H1 (cell line): ENCODE data around the gene LMNA. TPM values are rescaled to one million over a fixed set of nuclear protein-coding genes. Genes with fewer than 3 reads are reported as not detected.

Experiments
- CTCF ChIA-PET: fragments of 300-600 bp; sonication (Branson Sonifier 250); formaldehyde crosslinking; loops from one replicate; lab custom pipeline; 2021; ENCODE audit not compliant: partially characterized antibody; lab: Charles Lee
- POLR2A ChIA-PET: fragments of 300-600 bp; sonication (Branson Sonifier 250); formaldehyde crosslinking; loops from one replicate; lab custom pipeline; 2021; ENCODE audit warnings: inconsistent platforms; ENCODE audit not compliant: partially characterized antibody; lab: Charles Lee
- DNase-seq, 2 experiments: peaks; one replicate each; pipeline versions ENCODE4 v3.0.0 to v3.0.0-alpha.2; 2010 to 2022; ENCODE audit warnings: low spot score in 2 of 2, low read depth in 1 of 2, mixed read lengths in 1 of 2
- FAIRE-seq: peaks from 2 replicates; lab custom pipeline; 2011; peaks lifted over from hg19 to GRCh38; lab: Jason Lieb, UNC
- H2AFZ ChIP-seq: 2 replicates; pipeline ENCODE4 v1.8.1; 2012; ENCODE audit warnings: low read length, inconsistent platforms
- H2AK5ac ChIP-seq: 2 replicates; pipeline ENCODE4 v1.6.1; 2013; ENCODE audit warnings: low read depth, low read length
- H2BK120ac ChIP-seq: replicated peaks from 2 replicates; pipeline ENCODE3; 2013; ENCODE audit warnings: low read depth, low read length, inconsistent platforms
- H2BK12ac ChIP-seq: 2 replicates; pipeline ENCODE4 v1.6.1; 2013; ENCODE audit warnings: low read depth, low read length
- H2BK15ac ChIP-seq: 2 replicates; pipeline ENCODE4 v1.6.1; 2013; ENCODE audit warnings: low read length
- H2BK20ac ChIP-seq: 2 replicates; pipeline ENCODE4 v1.6.1; 2013; ENCODE audit warnings: low read length
- H2BK5ac ChIP-seq: 2 replicates; pipeline ENCODE4 v1.6.1; 2013; ENCODE audit warnings: low read depth, low read length
- H3K14ac ChIP-seq: 2 replicates; pipeline ENCODE4 v1.6.1; 2013; ENCODE audit warnings: inconsistent platforms; ENCODE audit not compliant: insufficient read length
- H3K18ac ChIP-seq: 2 replicates; pipeline ENCODE4 v1.6.1; 2013; ENCODE audit warnings: low read length; ENCODE audit errors: extremely low read depth
- H3K23ac ChIP-seq: 2 replicates; pipeline ENCODE4 v1.6.1; 2013; ENCODE audit warnings: inconsistent platforms; ENCODE audit not compliant: insufficient read length
- H3K23me2 ChIP-seq: 2 replicates; pipeline ENCODE4 v1.6.1; 2013; ENCODE audit warnings: low read depth, low read length
- H3K27ac ChIP-seq: 2 replicates; pipeline ENCODE4 v1.6.1; 2011; ENCODE audit warnings: low read depth, low read length, inconsistent platforms
- H3K27me3 ChIP-seq, 4 experiments: replicated peaks in 1 of 4; 1 replicate in 1 of 4; 2 replicates in 3 of 4; pipeline versions ENCODE4 v1.6.1 to v1.8.1; 2011 to 2013; ENCODE audit warnings: low read length in 3 of 4, mild to moderate bottlenecking in 3 of 4, inconsistent platforms in 2 of 4, mixed read lengths in 2 of 4, moderate library complexity in 1 of 4; ENCODE audit not compliant: control insufficient read depth in 3 of 4, insufficient read depth in 3 of 4; ENCODE audit errors: extremely low read depth in 1 of 4
- H3K36me3 ChIP-seq, 4 experiments: 2 replicates each; pipeline versions ENCODE4 v1.6.1 to v1.8.1; 2011 to 2013; ENCODE audit warnings: mild to moderate bottlenecking in 4 of 4, low read length in 3 of 4, moderate library complexity in 2 of 4, control low read depth in 1 of 4, inconsistent platforms in 1 of 4; ENCODE audit not compliant: insufficient read depth in 4 of 4, control insufficient read depth in 2 of 4
- H3K4ac ChIP-seq: replicated peaks from 2 replicates; pipeline ENCODE3; 2013; ENCODE audit warnings: low read length, low read depth, mixed read lengths, inconsistent platforms; ENCODE audit not compliant: insufficient read length
- H3K4me1 ChIP-seq, 4 experiments: replicated peaks in 1 of 4; 1 replicate in 1 of 4; 2 replicates in 3 of 4; pipeline versions ENCODE4 v1.6.1 to v1.8.1; 2011 to 2013; ENCODE audit warnings: low read length in 3 of 4, inconsistent platforms in 2 of 4, mixed read lengths in 1 of 4; ENCODE audit not compliant: insufficient read depth in 4 of 4, control insufficient read depth in 3 of 4
- H3K4me2 ChIP-seq, 2 experiments: 2 replicates each; pipeline versions ENCODE4 v1.6.1 to v1.8.1; 2011 to 2013; ENCODE audit warnings: low read depth in 2 of 2, low read length in 2 of 2, control low read depth in 1 of 2, inconsistent platforms in 1 of 2, mild to moderate bottlenecking in 1 of 2; ENCODE audit not compliant: insufficient read depth in 1 of 2
- H3K4me3 ChIP-seq, 4 experiments: fragments of 200-600, 300-600 bp in 1 of 4; sonication (generic), shearing (Covaris generic), sonication (Bioruptor Twin) in 1 of 4; 2 replicates each; pipeline versions ENCODE4 v1.5.1 to v1.8.1; 2011 to 2016; ENCODE audit warnings: low read length in 4 of 4, low read depth in 3 of 4, control low read depth in 2 of 4, inconsistent platforms in 2 of 4, mild to moderate bottlenecking in 2 of 4, mixed read lengths in 1 of 4, moderate library complexity in 1 of 4; ENCODE audit not compliant: insufficient read depth in 2 of 4; ENCODE audit errors: extremely low read depth in 1 of 4
- H3K56ac ChIP-seq: replicated peaks from 2 replicates; pipeline ENCODE3; 2013; ENCODE audit warnings: low read depth, mild to moderate bottlenecking, mixed read lengths, low read length, inconsistent platforms; ENCODE audit not compliant: insufficient read length
- H3K79me1 ChIP-seq: 2 replicates; pipeline ENCODE4 v1.6.1; 2013; ENCODE audit warnings: low read depth, low read length, control low read depth
- H3K79me2 ChIP-seq, 2 experiments: 2 replicates each; pipeline versions ENCODE4 v1.6.1 to v1.8.1; 2012 to 2013; ENCODE audit warnings: low read length in 2 of 2, mild to moderate bottlenecking in 2 of 2, inconsistent platforms in 1 of 2; ENCODE audit not compliant: insufficient read depth in 2 of 2, control insufficient read depth in 1 of 2
- H3K9ac ChIP-seq, 4 experiments: replicated peaks in 1 of 4; 1 replicate in 1 of 4; 2 replicates in 3 of 4; pipeline versions ENCODE4 v1.6.1 to v1.8.1; 2011 to 2013; ENCODE audit warnings: low read depth in 3 of 4, low read length in 3 of 4, control low read depth in 2 of 4, mild to moderate bottlenecking in 2 of 4, moderate library complexity in 2 of 4, inconsistent platforms in 1 of 4; ENCODE audit errors: extremely low read depth in 1 of 4
- H3K9me3 ChIP-seq, 2 experiments: 2 replicates each; pipeline versions ENCODE4 v1.6.1 to v1.8.1; 2012 to 2013; ENCODE audit warnings: mild to moderate bottlenecking in 2 of 2, moderate library complexity in 2 of 2, control low read depth in 1 of 2, inconsistent platforms in 1 of 2, low read depth in 1 of 2, low read length in 1 of 2, mixed read lengths in 1 of 2; ENCODE audit not compliant: insufficient read depth in 2 of 2
- H4K20me1 ChIP-seq, 2 experiments: replicated peaks in 1 of 2; 2 replicates each; pipeline versions ENCODE3 to v1.8.1; 2011 to 2013; ENCODE audit warnings: inconsistent platforms in 2 of 2, low read length in 2 of 2, mild to moderate bottlenecking in 1 of 2; ENCODE audit not compliant: insufficient read depth in 2 of 2, control insufficient read depth in 1 of 2
- H4K5ac ChIP-seq: 2 replicates; pipeline ENCODE4 v1.6.1; 2013; ENCODE audit warnings: low read length, low read depth, mixed read lengths, inconsistent platforms; ENCODE audit not compliant: insufficient read length
- H4K8ac ChIP-seq: 2 replicates; pipeline ENCODE4 v1.8.0; 2013; ENCODE audit warnings: mild to moderate bottlenecking, moderate library complexity, low read length, inconsistent platforms; ENCODE audit not compliant: insufficient read depth; ENCODE audit errors: extremely low read depth
- H4K91ac ChIP-seq: replicated peaks from 2 replicates; pipeline ENCODE3; 2013; ENCODE audit warnings: low read length, mixed read lengths, inconsistent platforms; ENCODE audit not compliant: insufficient read length
- ATF3 ChIP-seq: IDR thresholded peaks from 2 replicates; pipeline ENCODE4 v1.6.1; 2011; ENCODE audit warnings: low read depth, mild to moderate bottlenecking, low read length; ENCODE audit not compliant: insufficient read depth
- MAX ChIP-seq: IDR thresholded peaks from 2 replicates; pipeline ENCODE4 v1.6.1; 2012; ENCODE audit warnings: inconsistent platforms
- RBBP5 ChIP-seq: IDR thresholded peaks from 2 replicates; pipeline ENCODE4 v1.7.1; 2012; ENCODE audit warnings: low read depth, mild to moderate bottlenecking, inconsistent platforms, low read length, moderate library complexity, borderline replicate concordance
- SIX5 ChIP-seq: IDR thresholded peaks from 2 replicates; pipeline ENCODE4 v1.6.1; 2011; ENCODE audit warnings: mild to moderate bottlenecking, low read depth, low read length
- TAF1 ChIP-seq: IDR thresholded peaks from 2 replicates; pipeline ENCODE4 v1.6.1; 2011; ENCODE audit warnings: mild to moderate bottlenecking, low read depth, low read length
- USF2 ChIP-seq: IDR thresholded peaks from 2 replicates; pipeline ENCODE4 v1.6.1; 2011; ENCODE audit warnings: low read length, improper control_type of control experiment
- WGBS, 2 experiments: shearing (Covaris generic) in 1 of 2; methylation state at CpG; one replicate each; pipeline versions ENCODE4 v1.1.6 to v1.1.7; 2013 to 2015; ENCODE audit warnings: low lambda C conversion rate in 2 of 2, mixed read lengths in 2 of 2, inconsistent platforms in 1 of 2, low coverage in 1 of 2, missing lambda C conversion rate in 1 of 2; ENCODE audit not compliant: insufficient replicate concordance in 2 of 2, insufficient coverage in 1 of 2, insufficient read length in 1 of 2; ENCODE audit errors: extremely low coverage in 1 of 2, missing lambda C conversion rate in 1 of 2; 5-methylcytosine and 5-hydroxymethylcytosine counted together
- polyA plus RNA-seq, 7 experiments: library from polyadenylated mRNA; depleted of rRNA in 3 of 7; stranded (reverse) in 5 of 7; unstranded in 2 of 7; fragments of >200 nt in 5 of 7; fragments of 200-250 nt in 2 of 7; gene quantifications; 1 replicate in 5 of 7; 2 replicates in 1 of 7; 4 replicates in 1 of 7; pipeline versions ENCODE4 v1.2.1 to v1.2.3, GENCODE V29; 2011 to 2013; ENCODE audit warnings: missing spikeins in 2 of 7, mixed read lengths in 2 of 7
- total RNA-seq: library from RNA; stranded (reverse); fragmentation: NEBNext Ultra II Directional; extraction: Animal tissue kit (Norgen Biotek cat#: 25700); gene quantifications from 2 replicates; pipeline ENCODE4 v1.2.1, GENCODE V29; 2021

Gene LMNA
- total and polyA plus RNA-seq, 2 of the 8 experiments (the other 6 are each of a cell fraction or from before 2014, with no cell fraction given), result 25.8 to 46.8 TPM

GRCh38 chr1:156112276-156113137 is 2.0 kb upstream of the LMNA start:
- Histone ChIP-seq H3K27ac (no peak overlapping the region), H3K79me2 (no peaks in the 10 kb centered on the region; a peak in 1 of 4 replicates), H3K18ac (no peak overlapping the region), H3K4ac (no peak overlapping the region), H4K5ac (no peak overlapping the region), H2BK120ac (no peak overlapping the region), H3K4me2 (no peak overlapping the region; a peak in 1 of 4 replicates), H4K91ac (no peak overlapping the region), H4K8ac (no peak overlapping the region), H3K4me1 (peaks cover 3 to 16% (median 12%) of the 10 kb centered on the region in 4 experiments)
- no peak for DNase-seq
- POLR2A ChIA-PET, result interaction anchor here (0.6 to 28.0 kb wide), 7 partner anchors 8 to 81 kb away, joined by 3 to 763 read pairs (median 3); partner anchors contain the start of genes MEX3A, SEMA4A and SLC25A44
- TF ChIP-seq RBBP5, result no peak
- no peak for TF ChIP-seq SIX5
- no peak for TF ChIP-seq TAF1
- no peak for TF ChIP-seq USF2
- TF ChIP-seq ATF3, result no peak
- TF ChIP-seq MAX, result no peak
- TF ChIP-seq, all 59 proteins: peak for 0
- Histone ChIP-seq H4K20me1 (peaks cover 7 to 8% of the 10 kb centered on the region in 2 experiments), H2BK15ac (peak overlapping the region; percentile 53; the same call in 1 of the 2 replicates), H2BK12ac (peak overlapping the region; percentile 60; the same call in 1 of the 2 replicates), H3K14ac (no peak overlapping the region), H3K27me3 (peaks cover 0 to 2% (median 0%) of the 10 kb centered on the region in 4 experiments; a peak in 1 of 7 replicates), H2BK5ac (no peak overlapping the region), H2AFZ (no peak overlapping the region), H3K56ac (no peak overlapping the region), H3K23me2 (peaks cover 13% of the 10 kb centered on the region), H3K9ac (no peak overlapping the region), H3K4me3 (no peak overlapping the region), H3K9me3 (no peaks in the 10 kb centered on the region), H3K23ac (no peak overlapping the region), H3K79me1 (no peaks in the 10 kb centered on the region), H3K36me3 (no peaks in the 10 kb centered on the region), H2AK5ac (peak overlapping the region; percentile 40; the same call in 1 of the 2 replicates), H2BK20ac (no peak overlapping the region)
- FAIRE-seq, result no peak
- CTCF ChIA-PET, result interaction anchor here (1.0 to 42.4 kb wide), 6 partner anchors 14 to 113 kb away, joined by 3 to 1994 read pairs (median 6); partner anchors contain the start of gene MEX3A
- WGBS, 2 experiments, result 87% methylated on average over 10 of the region's 10 CpGs; no CpG with 5 or more reads in 1 of the 2 experiments
